ENCODE results near the gene LACC1.

Gene LACC1

GRCh38 chr13:43933378-43933777 lies 53.7 kb downstream of the LACC1 start (continued):
- TF ChIP-seq POU6F1 (CRISPR knock-in tag; IDR thresholded peaks at IDR 0.05; ENCODE audit: borderline replicate concordance, low read depth) = no peak
- TF ChIP-seq CREB5 (CRISPR knock-in tag; IDR thresholded peaks at IDR 0.05; ENCODE audit: low read depth) = no peak
- no peak for TF ChIP-seq OSR1 (CRISPR knock-in tag; IDR thresholded peaks at IDR 0.05)
- TF ChIP-seq ZC3H10 (CRISPR knock-in tag; IDR thresholded peaks at IDR 0.05) = no peak
- no peak for TF ChIP-seq SNAI2 (CRISPR knock-in tag; IDR thresholded peaks at IDR 0.05)
- no peak for TF ChIP-seq ARNTL (CRISPR knock-in tag; IDR thresholded peaks at IDR 0.05; ENCODE audit: borderline replicate concordance, low read depth)

- ATAC-seq = no peak
- TF ChIP-seq ARNTL (CRISPR knock-in tag; IDR thresholded peaks at IDR 0.05; ENCODE audit: borderline replicate concordance, low read depth) (no peak), POU6F1 (CRISPR knock-in tag; IDR thresholded peaks at IDR 0.05; ENCODE audit: borderline replicate concordance, low read depth) (no peak), RARB (CRISPR knock-in tag; IDR thresholded peaks at IDR 0.05) (no peak), GLIS3 (CRISPR knock-in tag; IDR thresholded peaks at IDR 0.05) (no peak), ZNF8 (CRISPR knock-in tag; IDR thresholded peaks at IDR 0.05) (no peak), SNAI2 (CRISPR knock-in tag; IDR thresholded peaks at IDR 0.05) (no peak), CREB5 (CRISPR knock-in tag; IDR thresholded peaks at IDR 0.05; ENCODE audit: low read depth) (no peak), PPARA (CRISPR knock-in tag; IDR thresholded peaks at IDR 0.05; ENCODE audit: borderline replicate concordance) (no peak), TOX (CRISPR knock-in tag; IDR thresholded peaks at IDR 0.05; ENCODE audit: borderline replicate concordance) (no peak), ZFP30 (CRISPR knock-in tag; IDR thresholded peaks at IDR 0.05) (no peak), OSR1 (CRISPR knock-in tag; IDR thresholded peaks at IDR 0.05) (no peak), ISL1 (CRISPR knock-in tag; IDR thresholded peaks at IDR 0.05) (no peak), PATZ1 (CRISPR knock-in tag; IDR thresholded peaks at IDR 0.05; ENCODE audit: borderline replicate concordance) (no peak), CSRNP3 (CRISPR knock-in tag; IDR thresholded peaks at IDR 0.05) (no peak), CSDC2 (CRISPR knock-in tag; IDR thresholded peaks at IDR 0.05) (no peak), ZNF70 (CRISPR knock-in tag; IDR thresholded peaks at IDR 0.05) (no peak), TSHZ2 (CRISPR knock-in tag; IDR thresholded peaks at IDR 0.05) (no peak)
Observed at GRCh38 chr13:43934273-43934672, 54.6 kb downstream of the LACC1 start.
